Panc1 (cell line): ENCODE data around the gene PPP1R2.

Experiments
- POLR2AphosphoS5 ChIP-seq: IDR thresholded peaks from 2 replicates; pipeline ENCODE4 v1.6.1; 2012; ENCODE audit warnings: mild to moderate bottlenecking, low read depth, low read length, moderate library complexity
- TF ChIP-seq, protein P1 (sequence below), 2 experiments: IDR thresholded peaks; 2 replicates each; pipeline ENCODE4 v1.6.1; 2011 to 2012; ENCODE audit warnings: low read depth in 2 of 2, control low read depth in 1 of 2, low read length in 1 of 2, mild to moderate bottlenecking in 1 of 2, moderate library complexity in 1 of 2; ENCODE audit not compliant: insufficient read depth in 1 of 2
- TF ChIP-seq, protein P2 (sequence below): fragments of 450-650 bp; IDR thresholded peaks from 2 replicates; pipeline ENCODE4 v1.5.1; 2017; ENCODE audit warnings: mild to moderate bottlenecking

- TF ChIP-seq, protein P1, sequence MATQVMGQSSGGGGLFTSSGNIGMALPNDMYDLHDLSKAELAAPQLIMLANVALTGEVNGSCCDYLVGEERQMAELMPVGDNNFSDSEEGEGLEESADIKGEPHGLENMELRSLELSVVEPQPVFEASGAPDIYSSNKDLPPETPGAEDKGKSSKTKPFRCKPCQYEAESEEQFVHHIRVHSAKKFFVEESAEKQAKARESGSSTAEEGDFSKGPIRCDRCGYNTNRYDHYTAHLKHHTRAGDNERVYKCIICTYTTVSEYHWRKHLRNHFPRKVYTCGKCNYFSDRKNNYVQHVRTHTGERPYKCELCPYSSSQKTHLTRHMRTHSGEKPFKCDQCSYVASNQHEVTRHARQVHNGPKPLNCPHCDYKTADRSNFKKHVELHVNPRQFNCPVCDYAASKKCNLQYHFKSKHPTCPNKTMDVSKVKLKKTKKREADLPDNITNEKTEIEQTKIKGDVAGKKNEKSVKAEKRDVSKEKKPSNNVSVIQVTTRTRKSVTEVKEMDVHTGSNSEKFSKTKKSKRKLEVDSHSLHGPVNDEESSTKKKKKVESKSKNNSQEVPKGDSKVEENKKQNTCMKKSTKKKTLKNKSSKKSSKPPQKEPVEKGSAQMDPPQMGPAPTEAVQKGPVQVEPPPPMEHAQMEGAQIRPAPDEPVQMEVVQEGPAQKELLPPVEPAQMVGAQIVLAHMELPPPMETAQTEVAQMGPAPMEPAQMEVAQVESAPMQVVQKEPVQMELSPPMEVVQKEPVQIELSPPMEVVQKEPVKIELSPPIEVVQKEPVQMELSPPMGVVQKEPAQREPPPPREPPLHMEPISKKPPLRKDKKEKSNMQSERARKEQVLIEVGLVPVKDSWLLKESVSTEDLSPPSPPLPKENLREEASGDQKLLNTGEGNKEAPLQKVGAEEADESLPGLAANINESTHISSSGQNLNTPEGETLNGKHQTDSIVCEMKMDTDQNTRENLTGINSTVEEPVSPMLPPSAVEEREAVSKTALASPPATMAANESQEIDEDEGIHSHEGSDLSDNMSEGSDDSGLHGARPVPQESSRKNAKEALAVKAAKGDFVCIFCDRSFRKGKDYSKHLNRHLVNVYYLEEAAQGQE (IDR thresholded peaks at IDR 0.05; ENCODE audit: insufficient read depth in 1 of 2, low read depth in 2 of 2, low read length in 1 of 2), result no peak
- TF ChIP-seq POLR2AphosphoS5, result no peak
- TF ChIP-seq, protein P2, sequence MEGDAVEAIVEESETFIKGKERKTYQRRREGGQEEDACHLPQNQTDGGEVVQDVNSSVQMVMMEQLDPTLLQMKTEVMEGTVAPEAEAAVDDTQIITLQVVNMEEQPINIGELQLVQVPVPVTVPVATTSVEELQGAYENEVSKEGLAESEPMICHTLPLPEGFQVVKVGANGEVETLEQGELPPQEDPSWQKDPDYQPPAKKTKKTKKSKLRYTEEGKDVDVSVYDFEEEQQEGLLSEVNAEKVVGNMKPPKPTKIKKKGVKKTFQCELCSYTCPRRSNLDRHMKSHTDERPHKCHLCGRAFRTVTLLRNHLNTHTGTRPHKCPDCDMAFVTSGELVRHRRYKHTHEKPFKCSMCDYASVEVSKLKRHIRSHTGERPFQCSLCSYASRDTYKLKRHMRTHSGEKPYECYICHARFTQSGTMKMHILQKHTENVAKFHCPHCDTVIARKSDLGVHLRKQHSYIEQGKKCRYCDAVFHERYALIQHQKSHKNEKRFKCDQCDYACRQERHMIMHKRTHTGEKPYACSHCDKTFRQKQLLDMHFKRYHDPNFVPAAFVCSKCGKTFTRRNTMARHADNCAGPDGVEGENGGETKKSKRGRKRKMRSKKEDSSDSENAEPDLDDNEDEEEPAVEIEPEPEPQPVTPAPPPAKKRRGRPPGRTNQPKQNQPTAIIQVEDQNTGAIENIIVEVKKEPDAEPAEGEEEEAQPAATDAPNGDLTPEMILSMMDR, result no peak
Measured at GRCh38 chr3:195539479-195539878, 3.6 kb downstream of the PPP1R2 start.
